ENCODE data around the gene CEP55. TPM values are rescaled to one million over a fixed set of nuclear protein-coding genes. Genes with fewer than 3 reads are reported as not detected.

Gene CEP55
- total and polyA plus RNA-seq, 10 of the 15 experiments (the other 5 are each of a cell fraction or from before 2014, with no cell fraction given), result 14.6 to 83.6 (median 52.0) TPM

DNA sequence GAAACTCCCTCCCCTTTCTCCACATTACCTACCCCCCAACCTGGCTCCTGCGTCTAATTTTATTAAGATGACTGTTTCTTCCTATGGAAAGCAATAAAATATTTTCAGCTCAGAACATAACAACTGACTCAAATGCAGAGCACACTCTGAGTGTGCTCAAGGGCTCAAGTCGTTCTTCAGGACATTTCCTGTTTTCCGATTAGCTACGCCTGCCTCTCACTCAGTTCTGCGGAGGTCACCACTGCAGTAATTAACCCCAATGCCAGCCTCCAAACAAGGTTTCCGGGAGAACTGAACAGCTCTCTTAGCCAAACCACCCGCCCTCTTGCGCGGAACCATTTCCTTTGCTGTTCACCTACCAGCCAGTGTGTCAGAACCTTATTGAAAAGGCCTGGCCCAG, 33.5 kb upstream of the CEP55 start (continued):
- TF ChIP-seq NRF1 (conservative IDR thresholded peaks at IDR 0.05; ENCODE audit: low read depth, low read length), result no peak
- peak; percentile 54 for TF ChIP-seq JUNB (IDR thresholded peaks at IDR 0.05)
- no peak for TF ChIP-seq TAF1 (IDR thresholded peaks at IDR 0.05; ENCODE audit: borderline replicate concordance, low read depth, low read length)

DNA sequence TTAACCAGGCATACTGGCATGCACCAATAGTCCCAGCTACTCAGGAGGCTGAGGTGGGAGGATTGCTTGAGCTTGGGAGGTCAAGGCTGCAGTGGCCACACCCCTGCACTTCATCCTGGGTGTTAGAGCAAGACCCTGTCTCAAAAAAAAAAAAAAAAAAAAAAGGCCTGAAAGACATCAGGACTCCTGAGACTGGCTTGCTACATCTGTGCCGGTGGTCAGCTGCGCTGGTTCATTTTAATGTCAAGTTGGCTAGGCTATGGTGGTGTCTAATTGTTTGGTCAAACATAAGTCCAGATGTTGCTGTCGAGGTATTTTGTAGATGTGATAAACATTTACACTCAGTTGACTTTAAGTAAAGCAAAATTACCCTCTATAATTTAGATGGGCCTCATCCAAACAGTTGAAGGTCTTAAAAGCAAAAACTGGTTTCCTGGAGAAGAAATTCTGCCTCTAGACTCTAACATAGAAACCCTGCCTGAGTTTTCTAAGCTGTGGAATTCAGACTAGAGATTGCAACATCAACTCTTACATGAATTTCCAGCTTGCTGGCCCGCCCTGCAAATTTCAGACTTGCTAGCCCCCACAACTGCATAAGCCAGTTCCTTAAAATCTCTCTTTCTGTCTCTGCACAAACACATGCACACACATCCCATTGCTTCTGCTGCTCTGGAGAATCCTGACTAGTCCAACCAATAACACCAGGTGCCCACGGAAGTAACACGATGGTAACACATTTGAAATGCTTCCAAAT, 32.5 kb upstream of the CEP55 start:
- RAD21 ChIA-PET (ENCODE audit: unreplicated experiment), result interaction anchor here (0.6 kb wide), 1 partner anchor 114 kb away, joined by 3 read pairs; no protein-coding TSS in a partner anchor
- no peaks in the 10 kb centered on the region for H3K79me2 ChIP-seq (ENCODE audit: control insufficient read depth, insufficient read depth, low read length)
- no peaks in the 10 kb centered on the region for H4K20me1 ChIP-seq (ENCODE audit: control insufficient read depth, insufficient read depth)
- FAIRE-seq, result no peak
- ATAC-seq, result no peak
- intact Hi-C loops (cut with micrococcal nuclease; ENCODE audit: unreplicated experiment) (no loop called here), in situ Hi-C loops (cut with MboI) (no loop called here)
- H3K9ac ChIP-seq (ENCODE audit: control insufficient read depth, insufficient read depth, low read length), result no peak overlapping the region
- no peaks in the 10 kb centered on the region for H3K4me1 ChIP-seq (ENCODE audit: control insufficient read depth, insufficient read depth, low read length)
- no peaks in the 10 kb centered on the region for H3K36me3 ChIP-seq (ENCODE audit: control insufficient read depth in 2 of 2, insufficient read depth in 2 of 2, low read length in 1 of 2)
- H3K4me3 ChIP-seq, result no peak overlapping the region
- BruUV-seq (replicated peaks), result no TSS peak
- CTCF ChIA-PET, result no interaction called here
- 87% methylated on average over 6 of the region's 6 CpGs for WGBS (ENCODE audit: insufficient coverage, insufficient replicate concordance, low lambda C conversion rate, missing lambda C conversion rate)
- DNase-seq (ENCODE audit: low read depth, low spot score), result no peak
- SMC1A ChIA-PET (ENCODE audit: uncharacterized antibody, unreplicated experiment), result interaction anchor here (1.0 to 1.2 kb wide), 2 partner anchors 23 to 86 kb away, joined by 4 read pairs; no protein-coding TSS in a partner anchor
- TF ChIP-seq TBL1XR1 (IDR thresholded peaks at IDR 0.05; ENCODE audit: low read depth, low read length), result no peak
- TF ChIP-seq STAT1 (conservative IDR thresholded peaks at IDR 0.05), result no peak
- H3K27me3 ChIP-seq (replicated peaks in 1 of 2; ENCODE audit: control insufficient read depth in 2 of 2, insufficient read depth in 2 of 2, low read length in 1 of 2), result no peaks in the 10 kb centered on the region; a peak in 1 of 4 replicates
- H2AFZ ChIP-seq (ENCODE audit: control insufficient read depth, low read depth, low read length), result no peak overlapping the region
- no peak overlapping the region for H3K4me2 ChIP-seq (ENCODE audit: control insufficient read depth, insufficient read depth)
- no peak overlapping the region for H3K27ac ChIP-seq (ENCODE audit: control insufficient read depth, insufficient read depth)
- POLR2A ChIA-PET, result no interaction called here
- no peaks in the 10 kb centered on the region for H3K9me3 ChIP-seq (replicated peaks; ENCODE audit: control insufficient read depth, insufficient read depth, low read length)

All from GM12878 (cell line).